ENCODE measurements around the gene AP5M1. TPM values are rescaled to one million over a fixed set of nuclear protein-coding genes. Genes with fewer than 3 reads are reported as not detected.

AP5M1 gene
- total RNA-seq, 2 donors from 2014 or later, result 23.3 to 28.6 TPM

DNA sequence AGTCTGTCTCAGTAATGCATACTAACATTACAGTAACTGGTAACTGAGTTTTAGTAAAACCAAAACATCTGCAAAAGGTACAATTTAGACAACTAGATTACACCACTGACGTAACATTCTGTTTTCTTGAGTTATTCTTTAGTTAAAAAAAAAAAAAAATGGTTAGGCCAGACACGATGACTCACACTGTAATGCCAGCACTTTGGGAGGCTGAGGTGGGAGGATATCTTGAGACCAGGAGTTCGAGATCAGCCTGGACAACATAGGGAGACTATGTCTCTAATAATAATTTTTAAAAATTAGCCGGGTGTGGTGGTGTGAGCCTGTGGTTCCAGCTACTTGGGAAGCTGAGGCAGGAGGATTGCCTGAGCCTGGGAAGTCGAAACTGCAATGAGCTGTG lies 34.1 kb downstream of the AP5M1 start:
- no peak overlapping the region for H3K27ac ChIP-seq
- no peaks in the 10 kb centered on the region for H3K27me3 ChIP-seq
- no peaks in the 10 kb centered on the region for H3K9me3 ChIP-seq
- H3K4me1 ChIP-seq, result peaks cover 0 to 3% of the 10 kb centered on the region in 2 donors
- TF ChIP-seq CTCF (IDR thresholded peaks at IDR 0.05), result no peak
- H3K36me3 ChIP-seq, result no peaks in the 10 kb centered on the region
- DNase-seq (ENCODE audit: low spot score), result no peak
- no peak overlapping the region for H3K4me3 ChIP-seq

- no peak overlapping the region for H3K4me3 ChIP-seq
- H3K27ac ChIP-seq, result no peak overlapping the region
- no peaks in the 10 kb centered on the region for H3K27me3 ChIP-seq
- H3K36me3 ChIP-seq, result no peaks in the 10 kb centered on the region
- H3K4me1 ChIP-seq, result no peaks in the 10 kb centered on the region
- TF ChIP-seq CTCF (IDR thresholded peaks at IDR 0.05), result no peak
- H3K9me3 ChIP-seq, result no peaks in the 10 kb centered on the region
- DNase-seq (ENCODE audit: low spot score), result no peak
These were observed 45.8 kb downstream of the AP5M1 start for GRCh38 chr14:57314396-57315089.

- Histone ChIP-seq H3K36me3 (no peaks in the 10 kb centered on the region), H3K4me3 (no peak overlapping the region), H3K9me3 (no peaks in the 10 kb centered on the region), H3K4me1 (no peaks in the 10 kb centered on the region), H3K27me3 (no peaks in the 10 kb centered on the region), H3K27ac (no peak overlapping the region)
- peak; percentile 71 for DNase-seq (ENCODE audit: low spot score)
- TF ChIP-seq CTCF (IDR thresholded peaks at IDR 0.05), result peak; percentile 82 to 90
These were observed 48.6 kb downstream of the AP5M1 start for GRCh38 chr14:57317248-57317833.

DNA sequence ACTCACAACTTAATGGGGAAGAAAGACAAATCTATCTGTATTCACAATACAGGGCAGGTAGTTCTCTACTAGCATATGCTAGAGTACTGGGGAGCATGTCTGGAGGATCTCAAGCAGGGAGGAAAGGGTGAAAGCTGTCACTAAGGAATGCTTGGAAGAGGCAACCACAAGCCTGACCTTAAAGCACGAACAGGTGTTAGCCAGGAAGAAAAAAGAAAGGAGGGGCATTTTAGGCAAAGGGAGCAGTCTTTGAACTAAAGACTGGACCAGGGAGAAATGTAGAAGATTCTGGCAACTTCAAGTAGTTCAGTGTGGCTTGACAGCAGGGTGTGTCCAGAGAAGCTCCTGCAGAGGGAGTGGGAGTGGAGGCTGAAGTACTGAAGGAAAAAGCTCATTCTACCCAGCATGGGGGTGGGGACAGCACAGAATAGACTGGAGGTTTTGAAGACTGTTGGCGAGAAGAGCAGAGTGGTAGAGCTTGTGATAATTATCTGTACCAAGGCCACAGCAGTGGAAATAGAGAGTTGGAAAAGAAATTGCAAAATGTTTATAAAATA lies 50.9 kb downstream of the AP5M1 start:
- no peak for TF ChIP-seq CTCF (IDR thresholded peaks at IDR 0.05)
- no peak overlapping the region for H3K27ac ChIP-seq
- H3K4me3 ChIP-seq, result no peak overlapping the region
- H3K36me3 ChIP-seq, result no peaks in the 10 kb centered on the region
- H3K27me3 ChIP-seq, result no peaks in the 10 kb centered on the region
- no peaks in the 10 kb centered on the region for H3K9me3 ChIP-seq
- H3K4me1 ChIP-seq, result no peaks in the 10 kb centered on the region
- DNase-seq (ENCODE audit: low spot score), result no peak

- TF ChIP-seq CTCF (IDR thresholded peaks at IDR 0.05), result no peak
- Histone ChIP-seq H3K27ac (no peak overlapping the region), H3K4me3 (no peak overlapping the region), H3K27me3 (no peaks in the 10 kb centered on the region), H3K36me3 (no peaks in the 10 kb centered on the region), H3K4me1 (no peaks in the 10 kb centered on the region), H3K9me3 (no peaks in the 10 kb centered on the region)
- DNase-seq (ENCODE audit: low spot score), result no peak
These were observed 55.0 kb downstream of the AP5M1 start for GRCh38 chr14:57323721-57324120.
